ENCODE results near the gene PTPRN. TPM values are rescaled to one million over a fixed set of nuclear protein-coding genes. Genes with fewer than 3 reads are reported as not detected.

The PTPRN gene
- total RNA-seq, 1 donor from 2014 or later: 4.1 TPM

GRCh38 chr2:219249203-219249980 lies 59.8 kb downstream of the PTPRN start:
- TF ChIP-seq CTCF (conservative IDR thresholded peaks at IDR 0.05): no peak
- peak overlapping the region; percentile 41 for H3K4me3 Mint-ChIP-seq
- peak overlapping the region; percentile 19 for H3K27ac Mint-ChIP-seq (ENCODE audit: unreplicated experiment)
- no peaks in the 10 kb centered on the region for H3K36me3 Mint-ChIP-seq (ENCODE audit: low read depth)
- H3K9me3 Mint-ChIP-seq: no peaks in the 10 kb centered on the region
- H3K4me1 Mint-ChIP-seq: peaks cover 10% of the 10 kb centered on the region
- no peak for DNase-seq (ENCODE audit: low read depth, low spot score)
- peaks cover 51% of the 10 kb centered on the region for H3K27me3 Mint-ChIP-seq (ENCODE audit: low read depth)

- no peak overlapping the region for H3K27ac Mint-ChIP-seq (ENCODE audit: unreplicated experiment)
- H3K4me3 Mint-ChIP-seq: peak overlapping the region; percentile 41
- H3K36me3 Mint-ChIP-seq (ENCODE audit: low read depth): no peaks in the 10 kb centered on the region
- no peak for DNase-seq (ENCODE audit: low read depth, low spot score)
- H3K9me3 Mint-ChIP-seq: no peaks in the 10 kb centered on the region
- no peak for TF ChIP-seq CTCF (conservative IDR thresholded peaks at IDR 0.05)
- peaks cover 10% of the 10 kb centered on the region for H3K4me1 Mint-ChIP-seq
- peaks cover 45% of the 10 kb centered on the region for H3K27me3 Mint-ChIP-seq (ENCODE audit: low read depth)
Observed at GRCh38 chr2:219248845-219249202, 60.4 kb downstream of the PTPRN start.

GRCh38 chr2:219247678-219248642 lies 61.2 kb downstream of the PTPRN start:
- no peaks in the 10 kb centered on the region for H3K9me3 Mint-ChIP-seq
- H3K36me3 Mint-ChIP-seq (ENCODE audit: low read depth): no peaks in the 10 kb centered on the region
- H3K27ac Mint-ChIP-seq (ENCODE audit: unreplicated experiment): no peak overlapping the region
- peak overlapping the region; percentile 47 for H3K4me3 Mint-ChIP-seq
- peaks cover 10% of the 10 kb centered on the region for H3K4me1 Mint-ChIP-seq
- no peak for TF ChIP-seq CTCF (conservative IDR thresholded peaks at IDR 0.05)
- peaks cover 37% of the 10 kb centered on the region for H3K27me3 Mint-ChIP-seq (ENCODE audit: low read depth)
- no peak for DNase-seq (ENCODE audit: low read depth, low spot score)

GRCh38 chr2:219246559-219246958 lies 62.6 kb downstream of the PTPRN start:
- peaks cover 10% of the 10 kb centered on the region for H3K4me1 Mint-ChIP-seq
- H3K27ac Mint-ChIP-seq (ENCODE audit: unreplicated experiment): no peak overlapping the region
- no peak for DNase-seq (ENCODE audit: low read depth, low spot score)
- no peak for TF ChIP-seq CTCF (conservative IDR thresholded peaks at IDR 0.05)
- H3K9me3 Mint-ChIP-seq: no peaks in the 10 kb centered on the region
- H3K27me3 Mint-ChIP-seq (ENCODE audit: low read depth): peaks cover 23% of the 10 kb centered on the region
- peak overlapping the region; percentile 94 for H3K4me3 Mint-ChIP-seq
- H3K36me3 Mint-ChIP-seq (ENCODE audit: low read depth): no peaks in the 10 kb centered on the region

- H3K4me3 Mint-ChIP-seq: peak overlapping the region; percentile 94
- peaks cover 16% of the 10 kb centered on the region for H3K27me3 Mint-ChIP-seq (ENCODE audit: low read depth)
- peak overlapping the region; percentile 96 for H3K27ac Mint-ChIP-seq (ENCODE audit: unreplicated experiment)
- no peaks in the 10 kb centered on the region for H3K36me3 Mint-ChIP-seq (ENCODE audit: low read depth)
- DNase-seq (ENCODE audit: low read depth, low spot score): no peak
- no peaks in the 10 kb centered on the region for H3K9me3 Mint-ChIP-seq
- H3K4me1 Mint-ChIP-seq: peaks cover 10% of the 10 kb centered on the region
- no peak for TF ChIP-seq CTCF (conservative IDR thresholded peaks at IDR 0.05)
Observed at GRCh38 chr2:219245899-219246230, 63.3 kb downstream of the PTPRN start.

Data from neural crest cell (in vitro differentiated cells).